HepG2 (cell line): ENCODE measurements around the gene DLX6. TPM values are rescaled to one million over a fixed set of nuclear protein-coding genes. Genes with fewer than 3 reads are reported as not detected.

Experiments
- CBX5 ChIP-seq: sonication (generic); formaldehyde crosslinking; IDR thresholded peaks from 2 replicates; pipeline ENCODE4 v1.4.0; 2020; ENCODE audit warnings: missing genetic modification reagents, borderline replicate concordance
- ETV5 ChIP-seq: IDR thresholded peaks from 2 replicates; pipeline ENCODE4 v1.6.1; 2018; ENCODE audit warnings: missing biosample characterization, missing genetic modification reagents, inconsistent platforms, borderline replicate concordance
- ETV6 ChIP-seq: sonication (generic); formaldehyde crosslinking; conservative IDR thresholded peaks from 2 replicates; pipeline ENCODE4 v1.4.0; 2020; ENCODE audit warnings: missing genetic modification reagents
- PHF8 ChIP-seq: sonication (generic); formaldehyde crosslinking; IDR thresholded peaks from 2 replicates; pipeline ENCODE4 v1.5.0; 2020; ENCODE audit warnings: missing genetic modification reagents
- SATB2 ChIP-seq: sonication (generic); formaldehyde crosslinking; IDR thresholded peaks from 2 replicates; pipeline ENCODE4 v1.5.0; 2020; ENCODE audit warnings: missing genetic modification reagents
- SP1 ChIP-seq, 2 experiments: fragments of 450-650 bp in 1 of 2; sonication (generic) in 1 of 2; formaldehyde crosslinking in 1 of 2; IDR thresholded peaks; 2 replicates each; pipeline versions ENCODE4 v1.4.0 to v1.6.1; 2016 to 2020; ENCODE audit warnings: missing genetic modification reagents in 1 of 2
- SP4 ChIP-seq: sonication (generic); formaldehyde crosslinking; IDR thresholded peaks from 2 replicates; pipeline ENCODE4 v1.8.1; 2023; ENCODE audit warnings: mild to moderate bottlenecking, missing genetic modification reagents
- U2AF1 ChIP-seq: fragments of 200-400 bp; formaldehyde crosslinking; optimal IDR thresholded peaks from 2 replicates; pipeline ENCODE3; 2017; ENCODE audit warnings: mild to moderate bottlenecking, low read depth, low read length
- ZNF121 ChIP-seq: sonication (generic); formaldehyde crosslinking; IDR thresholded peaks from 2 replicates; pipeline ENCODE4 v1.5.0; 2020; ENCODE audit warnings: mild to moderate bottlenecking, missing genetic modification reagents
- ZNF441 ChIP-seq: sonication (generic); formaldehyde crosslinking; IDR thresholded peaks from 2 replicates; pipeline ENCODE4 v1.7.0; 2021; ENCODE audit warnings: missing genetic modification reagents, borderline replicate concordance
- ZNF616 ChIP-seq: sonication (generic); formaldehyde crosslinking; IDR thresholded peaks from 2 replicates; pipeline ENCODE4 v1.5.0; 2020; ENCODE audit warnings: low read depth, mild to moderate bottlenecking, missing genetic modification reagents
- ZNF75D ChIP-seq: sonication (generic); formaldehyde crosslinking; IDR thresholded peaks from 2 replicates; pipeline ENCODE4 v1.8.1; 2023; ENCODE audit warnings: missing genetic modification reagents, mild to moderate bottlenecking, borderline replicate concordance
- ZNF776 ChIP-seq: sonication (generic); formaldehyde crosslinking; IDR thresholded peaks from 2 replicates; pipeline ENCODE4 v1.4.0; 2020; ENCODE audit warnings: mild to moderate bottlenecking, missing genetic modification reagents
- ZNF780A ChIP-seq: sonication (generic); formaldehyde crosslinking; IDR thresholded peaks from 2 replicates; pipeline ENCODE4 v1.8.0; 2022; ENCODE audit warnings: mild to moderate bottlenecking, missing genetic modification reagents, moderate library complexity
- polyA plus RNA-seq, 8 experiments: library from polyadenylated mRNA; depleted of rRNA in 3 of 8; stranded (reverse) in 7 of 8; unstranded in 1 of 8; fragments of >200 nt; fragmentation: Illumina TruSeq in 4 of 8; extraction: Trizol in 4 of 8; gene quantifications; 2 replicates each; pipeline versions ENCODE4 v1.2.1 to v1.2.3, GENCODE V29; 2011 to 2016; ENCODE audit warnings: low read depth in 4 of 8, missing spikeins in 1 of 8, mixed read lengths in 1 of 8; ENCODE audit not compliant: insufficient read depth in 1 of 8
- total RNA-seq, 5 experiments: library from RNA; depleted of rRNA; stranded (reverse); fragments of >200 nt; fragmentation: Illumina TruSeq; extraction: Trizol; gene quantifications; 2 replicates each; pipeline ENCODE4 v1.2.3, GENCODE V29; 2016; ENCODE audit warnings: low read depth in 1 of 5
- TF ChIP-seq, protein P1 (sequence below): sonication (generic); formaldehyde crosslinking; IDR thresholded peaks from 2 replicates; pipeline ENCODE4 v1.4.0; 2020; ENCODE audit warnings: missing genetic modification reagents
- TF ChIP-seq, protein P2 (sequence below): sonication (generic); formaldehyde crosslinking; IDR thresholded peaks from 2 replicates; pipeline ENCODE4 v1.4.0; 2020; ENCODE audit warnings: missing genetic modification reagents, borderline replicate concordance
- TF ChIP-seq, protein P3 (sequence below): sonication (generic); formaldehyde crosslinking; IDR thresholded peaks from 2 replicates; pipeline ENCODE4 v1.4.0; 2020; ENCODE audit warnings: mild to moderate bottlenecking, missing genetic modification reagents
- TF ChIP-seq, protein P4 (sequence below): sonication (generic); formaldehyde crosslinking; conservative IDR thresholded peaks from 2 replicates; pipeline ENCODE4 v1.8.1; 2023; ENCODE audit warnings: missing genetic modification reagents

Gene DLX6
- total and polyA plus RNA-seq, 2 of the 13 experiments (the other 11 are each of a cell fraction or from before 2014, with no cell fraction given), result 3.5 to 5.5 TPM

DNA sequence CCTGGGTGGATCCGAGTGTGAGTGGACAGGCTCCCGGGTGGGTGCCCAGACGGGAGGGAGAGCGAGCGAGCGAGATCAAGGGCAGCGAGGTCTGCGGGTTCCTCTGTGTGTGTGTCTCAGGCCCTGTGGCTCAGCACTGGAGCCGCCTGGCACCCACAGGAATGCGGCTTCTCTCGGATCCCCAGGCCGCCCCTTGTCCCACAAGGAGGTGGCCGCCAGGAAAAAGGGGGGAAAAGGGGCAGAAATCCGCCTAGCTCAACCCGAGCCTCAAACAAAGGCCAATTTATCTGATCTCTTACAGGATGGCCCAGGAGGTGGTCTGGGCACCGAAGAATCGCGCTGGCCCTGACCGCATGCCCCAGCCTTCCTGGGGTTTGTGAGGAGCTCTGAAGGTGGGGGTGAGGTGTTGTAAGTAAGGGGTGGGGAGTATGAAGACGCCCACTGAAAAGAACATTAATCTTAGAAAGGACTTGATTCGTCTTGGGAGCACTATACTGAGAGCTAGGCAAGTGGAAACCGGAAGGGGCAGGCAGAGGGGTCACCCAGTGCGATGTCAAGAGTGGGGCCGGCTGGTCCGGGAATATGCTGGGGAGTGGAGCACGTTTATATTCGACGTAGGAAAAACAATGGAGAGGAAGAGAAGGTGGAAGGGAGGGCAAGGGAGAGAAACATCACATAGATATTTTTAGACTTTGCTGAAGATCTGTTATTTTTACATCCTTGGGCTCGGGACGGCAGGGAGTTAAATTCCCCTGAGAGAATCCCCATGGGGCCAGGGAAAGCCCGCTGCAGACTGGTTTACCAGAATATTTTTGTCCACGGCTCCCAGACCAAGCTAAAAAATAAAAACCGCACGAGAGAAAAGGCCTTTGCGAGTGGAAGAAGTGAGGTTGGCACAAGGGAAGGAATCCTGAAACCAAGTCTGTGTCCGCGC is 12.1 kb downstream of the DLX6 start (continued):
- TF ChIP-seq, protein P1, sequence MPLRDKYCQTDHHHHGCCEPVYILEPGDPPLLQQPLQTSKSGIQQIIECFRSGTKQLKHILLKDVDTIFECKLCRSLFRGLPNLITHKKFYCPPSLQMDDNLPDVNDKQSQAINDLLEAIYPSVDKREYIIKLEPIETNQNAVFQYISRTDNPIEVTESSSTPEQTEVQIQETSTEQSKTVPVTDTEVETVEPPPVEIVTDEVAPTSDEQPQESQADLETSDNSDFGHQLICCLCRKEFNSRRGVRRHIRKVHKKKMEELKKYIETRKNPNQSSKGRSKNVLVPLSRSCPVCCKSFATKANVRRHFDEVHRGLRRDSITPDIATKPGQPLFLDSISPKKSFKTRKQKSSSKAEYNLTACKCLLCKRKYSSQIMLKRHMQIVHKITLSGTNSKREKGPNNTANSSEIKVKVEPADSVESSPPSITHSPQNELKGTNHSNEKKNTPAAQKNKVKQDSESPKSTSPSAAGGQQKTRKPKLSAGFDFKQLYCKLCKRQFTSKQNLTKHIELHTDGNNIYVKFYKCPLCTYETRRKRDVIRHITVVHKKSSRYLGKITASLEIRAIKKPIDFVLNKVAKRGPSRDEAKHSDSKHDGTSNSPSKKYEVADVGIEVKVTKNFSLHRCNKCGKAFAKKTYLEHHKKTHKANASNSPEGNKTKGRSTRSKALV, result no peak
- TF ChIP-seq PHF8 (CRISPR knock-in tag) (0 out of 2 replicates have a peak, but pooled peaks have one; percentile 70), SP1 (IDR thresholded peaks at IDR 0.05) (no peak), SP1 (CRISPR knock-in tag; IDR thresholded peaks at IDR 0.05) (0 out of 2 replicates have a peak, but pooled peaks have one; percentile 5), ZNF616 (CRISPR knock-in tag) (no peak), ZNF780A (no peak), ETV6 (CRISPR knock-in tag) (no peak), ZNF75D (no peak), ZNF441 (no peak), ETV5 (CRISPR knock-in tag) (no peak; the same call in 1 of the 2 replicates), SATB2 (CRISPR knock-in tag) (no peak), U2AF1 (no peak), SP4 (CRISPR knock-in tag) (peak; percentile 45; the same call in 1 of the 2 replicates), ZNF121 (no peak), ZNF776 (CRISPR knock-in tag) (no peak; the same call in 1 of the 2 replicates), CBX5 (CRISPR knock-in tag) (no peak)
- TF ChIP-seq, protein P2, sequence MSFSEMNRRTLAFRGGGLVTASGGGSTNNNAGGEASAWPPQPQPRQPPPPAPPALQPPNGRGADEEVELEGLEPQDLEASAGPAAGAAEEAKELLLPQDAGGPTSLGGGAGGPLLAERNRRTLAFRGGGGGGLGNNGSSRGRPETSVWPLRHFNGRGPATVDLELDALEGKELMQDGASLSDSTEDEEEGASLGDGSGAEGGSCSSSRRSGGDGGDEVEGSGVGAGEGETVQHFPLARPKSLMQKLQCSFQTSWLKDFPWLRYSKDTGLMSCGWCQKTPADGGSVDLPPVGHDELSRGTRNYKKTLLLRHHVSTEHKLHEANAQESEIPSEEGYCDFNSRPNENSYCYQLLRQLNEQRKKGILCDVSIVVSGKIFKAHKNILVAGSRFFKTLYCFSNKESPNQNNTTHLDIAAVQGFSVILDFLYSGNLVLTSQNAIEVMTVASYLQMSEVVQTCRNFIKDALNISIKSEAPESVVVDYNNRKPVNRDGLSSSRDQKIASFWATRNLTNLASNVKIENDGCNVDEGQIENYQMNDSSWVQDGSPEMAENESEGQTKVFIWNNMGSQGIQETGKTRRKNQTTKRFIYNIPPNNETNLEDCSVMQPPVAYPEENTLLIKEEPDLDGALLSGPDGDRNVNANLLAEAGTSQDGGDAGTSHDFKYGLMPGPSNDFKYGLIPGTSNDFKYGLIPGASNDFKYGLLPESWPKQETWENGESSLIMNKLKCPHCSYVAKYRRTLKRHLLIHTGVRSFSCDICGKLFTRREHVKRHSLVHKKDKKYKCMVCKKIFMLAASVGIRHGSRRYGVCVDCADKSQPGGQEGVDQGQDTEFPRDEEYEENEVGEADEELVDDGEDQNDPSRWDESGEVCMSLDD, result no peak
- TF ChIP-seq, protein P3, sequence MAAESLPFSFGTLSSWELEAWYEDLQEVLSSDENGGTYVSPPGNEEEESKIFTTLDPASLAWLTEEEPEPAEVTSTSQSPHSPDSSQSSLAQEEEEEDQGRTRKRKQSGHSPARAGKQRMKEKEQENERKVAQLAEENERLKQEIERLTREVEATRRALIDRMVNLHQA (CRISPR knock-in tag), result no peak
- TF ChIP-seq, protein P4, sequence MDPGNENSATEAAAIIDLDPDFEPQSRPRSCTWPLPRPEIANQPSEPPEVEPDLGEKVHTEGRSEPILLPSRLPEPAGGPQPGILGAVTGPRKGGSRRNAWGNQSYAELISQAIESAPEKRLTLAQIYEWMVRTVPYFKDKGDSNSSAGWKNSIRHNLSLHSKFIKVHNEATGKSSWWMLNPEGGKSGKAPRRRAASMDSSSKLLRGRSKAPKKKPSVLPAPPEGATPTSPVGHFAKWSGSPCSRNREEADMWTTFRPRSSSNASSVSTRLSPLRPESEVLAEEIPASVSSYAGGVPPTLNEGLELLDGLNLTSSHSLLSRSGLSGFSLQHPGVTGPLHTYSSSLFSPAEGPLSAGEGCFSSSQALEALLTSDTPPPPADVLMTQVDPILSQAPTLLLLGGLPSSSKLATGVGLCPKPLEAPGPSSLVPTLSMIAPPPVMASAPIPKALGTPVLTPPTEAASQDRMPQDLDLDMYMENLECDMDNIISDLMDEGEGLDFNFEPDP (CRISPR knock-in tag), result no peak
